Activated B cell treated with CpG ODN at 0.5 μM for 24 hours (primary cell): ENCODE measurements around the gene PALLD. TPM values are rescaled to one million over a fixed set of nuclear protein-coding genes. Genes with fewer than 3 reads are reported as not detected.

Experiments used
- ATAC-seq: fragments of 200-7000 bp; cut with Tn5 transposase; one replicate; pipeline ENCODE4 v1.10.0; 2021; ENCODE audit warnings: low read depth, mild to moderate bottlenecking, moderate library complexity
- CTCF ChIA-PET: fragments of 350-600 bp; sonication (Branson Sonifier 250); formaldehyde crosslinking; loops from one replicate; lab custom pipeline; 2021; ENCODE audit warnings: antibody characterized with exemption; lab: Charles Lee
- POLR2A ChIA-PET: fragments of 350-600 bp; sonication (Branson Sonifier 250); formaldehyde crosslinking; loops from one replicate; lab custom pipeline; 2021; ENCODE audit warnings: antibody characterized with exemption; lab: Charles Lee
- DNase-seq: peaks from one replicate; pipeline ENCODE4 v3.0.0; 2022
- H3K27ac Mint-ChIP-seq: one replicate; pipeline ENCODE4 v1.8.0; 2020; ENCODE audit warnings: mixed read lengths
- H3K27me3 Mint-ChIP-seq: one replicate; pipeline ENCODE4 v1.8.0; 2021; ENCODE audit warnings: mixed read lengths
- H3K36me3 Mint-ChIP-seq: one replicate; pipeline ENCODE4 v1.8.0; 2021; ENCODE audit warnings: low read depth, mixed read lengths
- H3K4me1 Mint-ChIP-seq: one replicate; pipeline ENCODE4 v1.8.0; 2021; ENCODE audit warnings: mixed read lengths
- H3K4me3 Mint-ChIP-seq: one replicate; pipeline ENCODE4 v1.8.0; 2020; ENCODE audit warnings: mild to moderate bottlenecking, mixed read lengths
- H3K9me3 Mint-ChIP-seq: one replicate; pipeline ENCODE4 v1.8.0; 2020; ENCODE audit warnings: mixed read lengths
- intact Hi-C: fragments of 100-400 bp; cut with micrococcal nuclease; formaldehyde crosslinking; loops from one replicate; pipeline ENCODE4 v1.15.1; 2024
- total RNA-seq: library from RNA; stranded (reverse); gene quantifications from 2 replicates; pipeline ENCODE4 v1.2.3, GENCODE V29; 2022
- TF ChIP-seq, protein P1 (sequence below): fragments of 200-600 bp; IDR thresholded peaks from one replicate; pipeline ENCODE4 v1.8.0; 2022; ENCODE audit warnings: antibody characterized with exemption, mild to moderate bottlenecking

Gene PALLD
- total RNA-seq, 1 donor from 2014 or later: 0.44 TPM

DNA sequence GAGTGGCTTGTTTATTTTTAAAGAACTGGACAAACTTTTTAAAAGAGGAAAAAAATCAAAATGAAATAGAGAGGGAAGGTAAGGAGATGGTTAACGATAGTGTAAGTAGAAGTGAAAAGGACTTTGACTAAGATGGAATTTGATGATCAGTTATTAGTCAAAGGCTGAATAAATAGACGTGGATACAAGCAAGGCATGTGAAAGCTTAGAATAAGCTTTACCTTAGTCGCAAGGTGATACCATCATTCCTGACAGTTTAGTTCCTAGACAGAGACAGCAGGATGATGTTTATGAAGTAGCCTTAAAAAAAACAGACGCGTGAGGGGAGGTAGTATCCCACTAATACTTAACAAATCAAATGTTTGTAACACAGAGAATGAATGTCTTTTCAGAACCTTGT lies 97.3 kb downstream of the PALLD start:
- DNase-seq: no peak
- no peak for ATAC-seq
- TF ChIP-seq, protein P1, sequence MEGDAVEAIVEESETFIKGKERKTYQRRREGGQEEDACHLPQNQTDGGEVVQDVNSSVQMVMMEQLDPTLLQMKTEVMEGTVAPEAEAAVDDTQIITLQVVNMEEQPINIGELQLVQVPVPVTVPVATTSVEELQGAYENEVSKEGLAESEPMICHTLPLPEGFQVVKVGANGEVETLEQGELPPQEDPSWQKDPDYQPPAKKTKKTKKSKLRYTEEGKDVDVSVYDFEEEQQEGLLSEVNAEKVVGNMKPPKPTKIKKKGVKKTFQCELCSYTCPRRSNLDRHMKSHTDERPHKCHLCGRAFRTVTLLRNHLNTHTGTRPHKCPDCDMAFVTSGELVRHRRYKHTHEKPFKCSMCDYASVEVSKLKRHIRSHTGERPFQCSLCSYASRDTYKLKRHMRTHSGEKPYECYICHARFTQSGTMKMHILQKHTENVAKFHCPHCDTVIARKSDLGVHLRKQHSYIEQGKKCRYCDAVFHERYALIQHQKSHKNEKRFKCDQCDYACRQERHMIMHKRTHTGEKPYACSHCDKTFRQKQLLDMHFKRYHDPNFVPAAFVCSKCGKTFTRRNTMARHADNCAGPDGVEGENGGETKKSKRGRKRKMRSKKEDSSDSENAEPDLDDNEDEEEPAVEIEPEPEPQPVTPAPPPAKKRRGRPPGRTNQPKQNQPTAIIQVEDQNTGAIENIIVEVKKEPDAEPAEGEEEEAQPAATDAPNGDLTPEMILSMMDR: no peak
- Mint-ChIP-seq H3K27me3 (peaks cover 2% of the 10 kb centered on the region), H3K4me1 (no peaks in the 10 kb centered on the region), H3K4me3 (no peak overlapping the region), H3K9me3 (no peaks in the 10 kb centered on the region), H3K27ac (no peak overlapping the region), H3K36me3 (no peaks in the 10 kb centered on the region)
- POLR2A ChIA-PET: interaction anchor here (0.6 kb wide), 1 partner anchor 127 kb away, joined by 4 read pairs; no protein-coding TSS in a partner anchor
- intact Hi-C loops: no loop called here
- CTCF ChIA-PET: no interaction called here

DNA sequence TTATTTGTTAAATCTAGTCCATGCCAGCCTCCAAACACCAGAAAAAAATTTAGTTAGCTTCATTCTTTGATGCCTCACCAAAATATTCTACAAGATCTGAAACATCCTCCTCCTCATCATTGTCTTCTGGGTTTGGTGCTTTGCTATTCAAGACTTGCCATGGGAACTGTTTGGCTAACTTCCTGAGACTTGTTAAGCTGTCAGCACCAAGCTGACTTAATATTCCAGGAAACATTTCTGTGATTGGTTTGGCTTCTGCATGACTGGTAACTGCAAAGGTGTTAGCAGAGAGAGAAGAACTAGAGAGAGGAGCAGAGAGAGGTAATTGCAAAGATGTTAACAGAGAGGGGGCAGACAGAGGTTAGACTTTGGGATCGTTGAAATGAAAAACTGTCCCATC lies 101.3 kb downstream of the PALLD start:
- Mint-ChIP-seq H3K4me1 (no peaks in the 10 kb centered on the region), H3K36me3 (no peaks in the 10 kb centered on the region), H3K9me3 (no peaks in the 10 kb centered on the region), H3K4me3 (no peak overlapping the region), H3K27me3 (peaks cover 2% of the 10 kb centered on the region), H3K27ac (no peak overlapping the region)
- ChIA-PET CTCF (no interaction called here), POLR2A (no interaction called here)
- ATAC-seq: no peak
- no peak for DNase-seq
- intact Hi-C loops: no loop called here
- TF ChIP-seq, protein P1: no peak

DNA sequence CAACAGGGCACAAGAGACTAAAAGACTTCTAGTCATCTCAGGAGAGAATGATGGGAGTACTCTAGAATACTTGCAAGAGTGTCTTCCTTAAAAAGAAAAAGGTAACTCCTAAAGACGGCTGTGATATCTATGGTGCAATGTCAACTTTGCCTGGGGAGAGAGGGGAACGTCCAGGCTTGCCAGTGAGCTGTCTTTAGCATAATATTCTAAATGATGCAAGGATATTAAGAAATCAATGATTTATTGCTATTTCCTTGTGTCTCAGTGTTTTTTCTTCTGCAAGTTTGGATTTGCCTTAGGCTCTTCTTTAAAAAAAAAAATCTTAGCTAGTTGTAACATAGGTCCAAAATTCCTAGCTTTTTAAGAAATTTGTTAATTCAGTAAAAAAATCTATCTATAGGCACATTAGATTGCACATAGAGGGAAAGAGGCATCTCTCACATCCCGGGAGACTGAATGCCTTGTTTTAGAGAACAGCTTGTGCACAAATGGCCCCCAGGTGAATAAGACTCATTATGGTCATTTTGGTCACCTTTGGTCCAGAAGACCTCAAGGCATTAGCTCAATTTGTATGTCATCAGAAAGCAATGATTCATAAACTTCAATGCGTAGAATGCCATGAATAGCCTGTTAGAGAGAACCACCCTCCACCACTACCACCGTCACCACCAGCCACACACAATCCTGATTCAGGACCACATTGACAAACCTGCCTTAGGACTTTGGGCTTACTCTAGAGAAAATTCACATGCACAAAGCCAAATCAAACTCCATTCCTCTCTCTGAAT lies 104.1 kb downstream of the PALLD start:
- POLR2A ChIA-PET: no interaction called here
- Mint-ChIP-seq H3K4me1 (no peaks in the 10 kb centered on the region), H3K36me3 (no peaks in the 10 kb centered on the region), H3K9me3 (no peaks in the 10 kb centered on the region), H3K4me3 (no peak overlapping the region), H3K27ac (no peak overlapping the region), H3K27me3 (peaks cover 2% of the 10 kb centered on the region)
- ATAC-seq: no peak
- CTCF ChIA-PET: no interaction called here
- TF ChIP-seq, protein P1: no peak
- DNase-seq: no peak
- intact Hi-C loops: no loop called here

DNA sequence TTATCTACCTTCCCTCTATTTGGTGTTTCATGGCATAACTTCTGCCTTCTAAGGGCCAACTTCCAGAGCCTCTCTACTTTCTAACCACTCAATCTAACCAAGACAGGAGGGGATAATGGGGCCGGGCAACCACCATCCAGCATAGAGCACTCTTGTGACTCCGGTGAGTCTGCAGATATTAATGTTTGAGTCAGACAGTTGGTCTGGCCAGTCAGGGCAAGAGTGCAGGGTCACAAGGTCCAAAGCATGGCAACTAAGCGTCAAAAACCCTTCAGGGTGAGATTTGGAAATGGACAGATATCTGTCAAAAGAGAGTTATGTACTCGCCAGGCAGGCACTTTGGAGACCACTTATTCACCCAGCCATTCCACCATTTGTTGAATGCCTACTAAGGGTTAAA lies 105.0 kb downstream of the PALLD start:
- no peaks in the 10 kb centered on the region for H3K9me3 Mint-ChIP-seq
- DNase-seq: no peak
- TF ChIP-seq, protein P1: no peak
- no peaks in the 10 kb centered on the region for H3K36me3 Mint-ChIP-seq
- H3K27ac Mint-ChIP-seq: no peak overlapping the region
- ChIA-PET POLR2A (no interaction called here), CTCF (no interaction called here)
- no peak overlapping the region for H3K4me3 Mint-ChIP-seq
- H3K27me3 Mint-ChIP-seq: peaks cover 3% of the 10 kb centered on the region
- no peak for ATAC-seq
- intact Hi-C loops: no loop called here
- no peaks in the 10 kb centered on the region for H3K4me1 Mint-ChIP-seq

DNA sequence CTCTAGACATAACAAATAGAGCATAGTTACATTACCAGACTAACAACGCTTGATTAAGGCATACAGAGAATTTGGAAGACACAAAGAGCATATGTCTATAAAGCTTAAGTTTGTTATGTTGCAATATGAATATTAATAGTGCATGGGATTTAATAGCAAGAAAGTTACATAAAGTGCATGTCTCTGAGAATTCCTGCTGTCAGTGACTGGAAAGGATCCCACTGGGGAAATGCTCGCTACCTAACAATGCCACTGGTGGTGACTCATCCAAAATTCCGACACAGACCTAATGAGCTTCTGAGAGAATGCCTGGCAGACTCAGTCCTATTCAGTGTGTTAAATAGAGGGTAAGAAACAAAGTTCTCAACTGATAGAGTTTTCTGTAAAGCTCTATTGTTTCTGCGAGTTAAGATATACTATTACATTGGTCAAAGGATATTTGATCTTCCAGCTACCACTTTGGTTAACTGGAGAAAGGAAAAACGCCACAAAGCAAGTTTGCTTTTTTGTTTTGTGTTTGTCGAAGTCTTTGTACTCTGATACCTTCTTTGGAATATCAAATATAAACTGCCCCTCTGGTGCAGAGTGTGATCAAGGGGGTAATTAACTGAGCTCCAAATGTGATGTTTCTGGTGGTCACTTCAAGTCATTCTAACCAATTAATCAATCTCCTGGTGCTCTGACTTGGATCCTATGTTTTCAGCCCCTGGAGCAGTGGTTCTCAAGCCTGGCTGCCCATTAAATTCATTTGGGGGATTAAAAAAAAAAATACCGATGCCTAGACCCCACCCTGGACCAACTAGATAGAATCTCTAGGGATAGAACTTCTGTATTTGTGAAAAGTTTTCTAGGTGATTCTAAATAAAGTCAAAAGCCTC lies 107.9 kb downstream of the PALLD start:
- H3K36me3 Mint-ChIP-seq: no peaks in the 10 kb centered on the region
- CTCF ChIA-PET: no interaction called here
- H3K27ac Mint-ChIP-seq: no peak overlapping the region
- H3K4me1 Mint-ChIP-seq: no peaks in the 10 kb centered on the region
- peaks cover 2% of the 10 kb centered on the region for H3K27me3 Mint-ChIP-seq
- POLR2A ChIA-PET: no interaction called here
- no peak for DNase-seq
- TF ChIP-seq, protein P1: no peak
- no peak overlapping the region for H3K4me3 Mint-ChIP-seq
- no peak for ATAC-seq
- H3K9me3 Mint-ChIP-seq: no peaks in the 10 kb centered on the region
- intact Hi-C loops: no loop called here
